Measurements from ENCODE around the gene PPAN. TPM values are rescaled to one million over a fixed set of nuclear protein-coding genes. Genes with fewer than 3 reads are reported as not detected.

Gene PPAN
- total and polyA plus RNA-seq, 2 experiments from 2014 or later = 44.2 to 47.0 TPM

GRCh38 chr19:10142701-10143375 lies 36.7 kb downstream of the PPAN start:
- WGBS, 2 experiments (ENCODE audit: low coverage in 1 of 2, low lambda C conversion rate in 2 of 2, missing lambda C conversion rate in 2 of 2) = 80 to 83% methylated on average over 15 of the region's 15 CpGs
- Histone ChIP-seq H3K27me3 (replicated peaks; ENCODE audit: insufficient read depth) (no peaks in the 10 kb centered on the region), H3K79me2 (ENCODE audit: insufficient read depth) (no peaks in the 10 kb centered on the region), H3K4me2 (ENCODE audit: unreplicated experiment) (no peak overlapping the region), H2AFZ (no peak overlapping the region), H3K9me3 (ENCODE audit: low read depth) (no peaks in the 10 kb centered on the region), H3F3A (ENCODE audit: insufficient read depth) (no peaks in the 10 kb centered on the region), H3K4me3 (no peak overlapping the region), H3K36me3 (ENCODE audit: low read depth) (peaks cover 31% of the 10 kb centered on the region; the same call in 1 of the 2 replicates), H3K27ac (no peak overlapping the region), H3K4me1 (ENCODE audit: insufficient read depth) (no peaks in the 10 kb centered on the region), H4K20me1 (ENCODE audit: insufficient read depth) (no peaks in the 10 kb centered on the region), H3K9ac (no peak overlapping the region), H3K9me2 (ENCODE audit: insufficient read depth) (no peaks in the 10 kb centered on the region)
- in situ Hi-C loops (cut with MboI) = no loop called here
- TF ChIP-seq EZH2 (IDR thresholded peaks at IDR 0.05; ENCODE audit: insufficient read depth, poor library complexity, severe bottlenecking) = no peak
- no peak for TF ChIP-seq EZH2phosphoT487 (IDR thresholded peaks at IDR 0.05; ENCODE audit: insufficient read depth, low read depth)
- no peak for DNase-seq

DNA sequence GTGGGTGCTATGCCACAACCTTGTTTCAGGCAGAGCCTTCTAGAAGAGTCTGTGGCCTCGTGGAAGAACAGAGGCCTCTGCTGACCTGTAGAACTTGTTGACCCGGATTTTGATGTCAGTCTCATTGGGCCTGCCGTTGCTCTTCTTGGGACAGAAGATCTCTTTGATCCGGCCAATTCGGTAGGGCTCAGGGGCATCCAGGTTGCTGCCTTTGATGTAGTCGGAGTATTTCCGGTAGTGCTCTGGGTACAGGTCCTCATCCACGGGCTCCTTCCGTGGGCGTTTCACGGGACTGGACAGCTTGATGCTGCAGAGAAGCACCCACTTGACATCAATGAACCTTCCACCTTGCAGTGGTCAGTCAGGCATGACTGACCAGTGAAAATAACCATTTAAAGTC lies 37.5 kb downstream of the PPAN start:
- H3K4me2 ChIP-seq (ENCODE audit: unreplicated experiment) = no peak overlapping the region
- no peak for DNase-seq
- H4K20me1 ChIP-seq (ENCODE audit: insufficient read depth) = no peaks in the 10 kb centered on the region
- in situ Hi-C loops (cut with MboI) = no loop called here
- TF ChIP-seq EZH2phosphoT487 (IDR thresholded peaks at IDR 0.05; ENCODE audit: insufficient read depth, low read depth) (no peak), EZH2 (IDR thresholded peaks at IDR 0.05; ENCODE audit: insufficient read depth, poor library complexity, severe bottlenecking) (no peak)
- no peak overlapping the region for H3K27ac ChIP-seq
- H3K9me3 ChIP-seq (ENCODE audit: low read depth) = no peaks in the 10 kb centered on the region
- H3K4me3 ChIP-seq = no peak overlapping the region
- no peaks in the 10 kb centered on the region for H3K4me1 ChIP-seq (ENCODE audit: insufficient read depth)
- no peaks in the 10 kb centered on the region for H3K9me2 ChIP-seq (ENCODE audit: insufficient read depth)
- no peaks in the 10 kb centered on the region for H3F3A ChIP-seq (ENCODE audit: insufficient read depth)
- H3K9ac ChIP-seq = no peak overlapping the region
- 99% methylated on average over 11 of the region's 11 CpGs for WGBS, 2 experiments (ENCODE audit: low coverage in 1 of 2, low lambda C conversion rate in 2 of 2, missing lambda C conversion rate in 2 of 2)
- no peaks in the 10 kb centered on the region for H3K79me2 ChIP-seq (ENCODE audit: insufficient read depth)
- H2AFZ ChIP-seq = no peak overlapping the region
- H3K27me3 ChIP-seq (replicated peaks; ENCODE audit: insufficient read depth) = no peaks in the 10 kb centered on the region
- peaks cover 31% of the 10 kb centered on the region; the same call in 1 of the 2 replicates for H3K36me3 ChIP-seq (ENCODE audit: low read depth)

DNA sequence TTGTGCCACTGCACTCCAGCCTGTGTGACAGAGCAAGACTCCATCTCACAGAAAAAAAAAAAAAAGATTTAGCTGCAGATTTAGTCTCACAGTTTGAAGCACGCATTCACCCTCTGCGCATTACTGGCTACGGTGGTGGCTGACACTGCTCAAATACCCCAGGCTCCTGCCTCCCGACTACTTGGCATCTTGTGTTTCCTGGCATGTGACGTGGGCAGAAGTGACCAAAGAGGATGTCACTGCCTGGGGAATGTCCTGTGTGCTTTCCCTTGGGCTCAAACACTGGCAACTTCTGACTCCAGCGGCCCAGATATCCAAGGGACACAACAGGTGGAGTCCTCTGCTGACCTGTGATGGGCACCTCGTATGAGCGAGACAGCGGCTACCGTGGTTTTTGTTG lies 38.2 kb downstream of the PPAN start:
- DNase-seq = no peak
- no peak overlapping the region for H3K4me2 ChIP-seq (ENCODE audit: unreplicated experiment)
- H3K9me2 ChIP-seq (ENCODE audit: insufficient read depth) = no peaks in the 10 kb centered on the region
- no peak overlapping the region for H2AFZ ChIP-seq
- in situ Hi-C loops (cut with MboI) = no loop called here
- H3F3A ChIP-seq (ENCODE audit: insufficient read depth) = no peaks in the 10 kb centered on the region
- no peaks in the 10 kb centered on the region for H3K4me1 ChIP-seq (ENCODE audit: insufficient read depth)
- H3K4me3 ChIP-seq = no peak overlapping the region
- H3K79me2 ChIP-seq (ENCODE audit: insufficient read depth) = no peaks in the 10 kb centered on the region
- H3K36me3 ChIP-seq (ENCODE audit: low read depth) = peaks cover 31% of the 10 kb centered on the region; the same call in 1 of the 2 replicates
- no peaks in the 10 kb centered on the region for H4K20me1 ChIP-seq (ENCODE audit: insufficient read depth)
- H3K27me3 ChIP-seq (replicated peaks; ENCODE audit: insufficient read depth) = no peaks in the 10 kb centered on the region
- 94 to 99% methylated on average over 10 of the region's 10 CpGs for WGBS, 2 experiments (ENCODE audit: low coverage in 1 of 2, low lambda C conversion rate in 2 of 2, missing lambda C conversion rate in 2 of 2)
- no peak overlapping the region for H3K9ac ChIP-seq
- TF ChIP-seq EZH2phosphoT487 (IDR thresholded peaks at IDR 0.05; ENCODE audit: insufficient read depth, low read depth) (no peak), EZH2 (IDR thresholded peaks at IDR 0.05; ENCODE audit: insufficient read depth, poor library complexity, severe bottlenecking) (no peak)
- H3K9me3 ChIP-seq (ENCODE audit: low read depth) = no peaks in the 10 kb centered on the region
- H3K27ac ChIP-seq = no peak overlapping the region

- H3K9me2 ChIP-seq (ENCODE audit: insufficient read depth) = no peaks in the 10 kb centered on the region
- no peak overlapping the region for H3K4me3 ChIP-seq
- H2AFZ ChIP-seq = no peak overlapping the region
- TF ChIP-seq EZH2 (IDR thresholded peaks at IDR 0.05; ENCODE audit: insufficient read depth, poor library complexity, severe bottlenecking) = no peak
- TF ChIP-seq EZH2phosphoT487 (IDR thresholded peaks at IDR 0.05; ENCODE audit: insufficient read depth, low read depth) = no peak
- DNase-seq = no peak
- in situ Hi-C loops (cut with MboI) = no loop called here
- H3F3A ChIP-seq (ENCODE audit: insufficient read depth) = no peaks in the 10 kb centered on the region
- no peak overlapping the region for H3K27ac ChIP-seq
- no peak overlapping the region for H3K9ac ChIP-seq
- peaks cover 31% of the 10 kb centered on the region; the same call in 1 of the 2 replicates for H3K36me3 ChIP-seq (ENCODE audit: low read depth)
- no peaks in the 10 kb centered on the region for H3K27me3 ChIP-seq (replicated peaks; ENCODE audit: insufficient read depth)
- no peaks in the 10 kb centered on the region for H3K4me1 ChIP-seq (ENCODE audit: insufficient read depth)
- no peaks in the 10 kb centered on the region for H3K79me2 ChIP-seq (ENCODE audit: insufficient read depth)
- H3K4me2 ChIP-seq (ENCODE audit: unreplicated experiment) = no peak overlapping the region
- WGBS, 2 experiments (ENCODE audit: low coverage in 1 of 2, low lambda C conversion rate in 2 of 2, missing lambda C conversion rate in 2 of 2) = 72 to 80% methylated on average over 10 of the region's 10 CpGs
- H4K20me1 ChIP-seq (ENCODE audit: insufficient read depth) = no peaks in the 10 kb centered on the region
- H3K9me3 ChIP-seq (ENCODE audit: low read depth) = no peaks in the 10 kb centered on the region
Observed at GRCh38 chr19:10145031-10145430, 38.9 kb downstream of the PPAN start.
